Stimulated activated CD8-positive, alpha-beta memory T cell treated with anti-CD3 and anti-CD28 coated beads, Interleukin-7, amount 100 ng/mL, for 4 hours (primary cell): ENCODE data around the gene TULP4.
"Not testable (repeated sequence)": the region's sequence is repeated elsewhere in the genome, so short reads cannot be mapped to it uniquely, and the experiment has no call there.

Experiments
- DNase-seq, 2 donors: peaks; one replicate each; pipeline ENCODE4 v3.0.0-alpha.2; 2020; ENCODE audit warnings: low read depth in 2 of 2

Gene TULP4

DNA sequence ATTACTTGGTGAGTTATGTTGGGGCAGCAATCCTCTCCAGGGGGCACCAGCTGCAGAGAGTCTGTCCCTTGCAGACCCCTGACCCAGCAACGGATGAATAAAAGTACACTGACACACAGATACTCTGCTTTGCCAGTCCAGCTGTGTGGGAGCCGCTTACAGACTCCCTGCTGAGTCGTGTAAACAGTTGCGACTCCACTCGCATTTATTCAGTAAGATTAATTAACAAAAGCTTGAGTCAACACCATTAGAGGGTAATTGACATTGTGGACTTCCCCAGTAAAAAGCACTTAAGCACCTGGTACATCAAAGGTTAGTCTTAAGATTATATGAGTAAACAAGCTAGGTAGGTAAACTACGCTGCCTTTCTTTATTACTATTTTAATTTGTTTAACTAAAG, 155.7 kb downstream of the TULP4 start:
- DNase-seq, result no peak

GRCh38 chr6:158468666-158469065, 156.4 kb downstream of the TULP4 start:
- no peak for DNase-seq

GRCh38 chr6:158470023-158470422, 157.8 kb downstream of the TULP4 start:
- DNase-seq, result not testable (repeated sequence)

DNA sequence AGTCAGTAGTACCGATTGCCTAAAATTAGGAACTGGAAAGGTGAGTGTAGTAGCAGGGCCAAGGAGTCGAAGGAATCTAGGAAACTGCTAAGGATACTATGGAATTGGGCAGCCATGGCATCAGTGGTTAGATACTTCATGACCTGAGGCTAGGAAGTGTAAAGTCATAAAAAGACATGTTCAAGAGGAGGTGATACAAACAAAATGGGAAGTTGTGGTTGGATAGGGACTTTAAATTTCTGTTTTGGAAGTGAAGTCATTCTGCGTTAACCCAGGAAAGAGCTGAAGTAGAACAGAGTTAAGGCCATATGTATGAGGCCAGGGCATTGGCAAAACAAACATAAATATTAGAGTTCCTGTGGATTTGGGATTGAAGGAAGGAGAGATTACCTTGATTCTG, 159.1 kb downstream of the TULP4 start:
- DNase-seq, result no peak

DNA sequence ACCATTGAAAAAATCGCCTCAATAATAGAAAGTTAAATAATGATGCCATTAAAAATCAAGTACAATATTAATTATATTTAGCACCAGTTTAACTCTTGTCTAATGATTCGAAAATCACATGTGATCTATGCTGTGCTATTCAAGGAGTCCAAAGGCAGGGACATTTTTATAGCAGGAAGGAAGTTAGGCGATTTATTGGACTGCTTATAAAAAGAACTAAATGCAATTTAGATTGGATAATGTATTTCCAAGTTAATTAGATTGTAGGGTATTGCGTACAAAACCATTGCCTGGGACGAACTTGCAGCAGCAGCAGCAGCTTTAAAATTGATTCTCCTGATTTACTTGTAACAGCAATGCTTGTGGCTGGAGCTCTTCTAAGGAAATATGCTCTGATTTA, 160.2 kb downstream of the TULP4 start:
- DNase-seq, result no peak

- DNase-seq, result no peak
Observed at GRCh38 chr6:158474961-158475343, 162.7 kb downstream of the TULP4 start.

- DNase-seq, result no peak
Observed at GRCh38 chr6:158475344-158476302, 163.4 kb downstream of the TULP4 start.

DNA sequence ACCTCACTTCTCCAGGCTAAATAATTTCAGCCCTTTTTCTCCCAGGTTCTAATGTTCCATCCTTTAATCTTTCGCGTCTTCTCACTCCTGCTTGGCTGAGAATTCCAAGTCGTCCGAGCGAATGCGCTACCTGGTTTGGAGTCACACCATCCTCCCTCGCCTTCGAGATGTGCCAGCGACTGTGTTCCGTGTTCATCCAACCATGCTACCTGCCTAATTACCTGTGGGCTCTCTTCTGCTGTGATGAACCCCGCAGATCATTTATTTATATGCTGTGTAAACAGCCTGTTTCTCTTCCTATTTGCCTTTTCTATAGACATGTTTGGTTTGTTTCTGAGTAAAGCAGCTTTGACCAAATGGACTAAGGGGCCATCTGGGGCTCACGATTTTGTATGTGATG, 164.1 kb downstream of the TULP4 start:
- no peak for DNase-seq

DNA sequence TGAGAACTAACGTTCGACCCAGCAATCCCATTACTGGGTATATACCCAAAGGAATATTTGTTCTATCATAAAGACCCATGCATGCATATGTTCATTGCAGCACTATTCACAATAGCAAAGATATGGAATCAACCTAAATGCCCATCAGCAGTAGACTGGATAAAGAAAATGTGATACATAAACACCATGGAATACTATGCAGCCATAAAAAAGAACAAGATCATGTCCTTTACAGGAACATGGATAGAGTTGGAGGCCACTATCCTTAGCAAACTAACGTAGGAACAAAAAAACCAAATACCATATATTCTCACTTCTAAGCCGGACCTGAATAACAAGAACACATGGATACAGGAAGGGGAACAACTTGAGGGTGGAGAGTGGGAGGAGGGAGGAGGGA, 165.5 kb downstream of the TULP4 start:
- not testable (repeated sequence) for DNase-seq

- no peak for DNase-seq
Observed at GRCh38 chr6:158480989-158481388, 168.7 kb downstream of the TULP4 start.

GRCh38 chr6:158481690-158482473, 169.6 kb downstream of the TULP4 start:
- DNase-seq, result no peak

- DNase-seq, result no peak
Observed at GRCh38 chr6:158485431-158485830, 173.2 kb downstream of the TULP4 start.

GRCh38 chr6:158487495-158487894, 175.2 kb downstream of the TULP4 start:
- DNase-seq, result no peak

DNA sequence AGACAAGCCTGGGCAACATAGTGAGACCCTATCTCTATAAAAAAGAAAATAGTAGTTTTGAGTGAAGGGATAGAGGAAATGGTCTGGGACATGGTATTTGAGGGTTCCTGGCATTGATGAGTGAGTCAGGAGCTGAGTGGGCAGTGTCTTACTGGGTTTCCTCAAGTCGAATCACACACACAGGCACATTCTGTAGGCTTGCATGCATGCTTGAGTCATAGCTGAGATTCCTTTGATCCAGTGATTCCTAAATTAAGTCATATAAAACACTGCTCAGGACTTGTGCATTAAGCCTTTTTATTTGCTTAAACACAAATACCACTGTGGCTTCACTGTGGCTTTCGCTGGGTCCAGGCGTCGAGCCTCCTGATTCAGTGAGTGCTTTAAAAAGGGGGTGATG, 175.8 kb downstream of the TULP4 start:
- DNase-seq, result no peak

GRCh38 chr6:158489441-158489840, 177.2 kb downstream of the TULP4 start:
- DNase-seq, result no peak

GRCh38 chr6:158492881-158493280, 180.6 kb downstream of the TULP4 start:
- no peak for DNase-seq

DNA sequence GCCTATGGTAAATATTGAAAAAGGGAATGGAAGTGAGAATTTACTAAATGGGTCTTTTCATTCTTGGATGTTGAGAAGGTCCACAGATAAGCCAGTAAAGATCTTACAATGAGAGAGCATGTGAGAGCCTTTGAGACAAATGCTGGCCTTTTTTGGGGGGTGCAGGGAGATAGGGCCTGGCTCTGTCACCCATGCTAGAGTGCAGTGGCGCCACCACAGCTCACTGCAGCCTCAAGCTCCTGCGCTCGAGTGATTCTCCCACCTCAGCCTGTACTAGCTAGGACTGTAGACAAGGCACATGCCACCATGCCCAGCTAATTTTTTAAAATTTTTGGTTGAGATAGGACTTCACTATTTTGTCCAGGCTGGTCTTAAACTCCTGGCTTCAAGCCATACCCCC, 184.4 kb downstream of the TULP4 start:
- DNase-seq, result no peak

DNA sequence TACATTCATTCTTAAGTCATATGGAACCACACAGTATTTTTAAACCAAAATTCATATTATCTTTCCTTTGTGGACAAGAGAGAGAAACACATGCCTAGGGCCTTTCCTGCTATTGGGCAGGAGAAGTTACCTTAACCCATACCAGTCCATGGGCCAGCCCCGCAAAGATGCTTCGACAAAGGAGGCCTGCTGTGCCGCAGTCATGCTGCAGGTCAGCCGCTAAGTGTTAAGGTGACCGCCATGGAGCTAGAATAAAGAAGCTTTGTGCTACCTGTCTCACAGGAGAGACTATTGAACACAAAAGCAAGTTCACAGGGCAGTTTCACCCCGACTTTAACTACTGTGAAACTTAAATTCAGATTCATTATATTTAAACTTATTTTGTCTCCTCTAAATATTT, 185.4 kb downstream of the TULP4 start:
- DNase-seq, result no peak

GRCh38 chr6:158498362-158498761, 186.1 kb downstream of the TULP4 start:
- DNase-seq, result no peak

DNA sequence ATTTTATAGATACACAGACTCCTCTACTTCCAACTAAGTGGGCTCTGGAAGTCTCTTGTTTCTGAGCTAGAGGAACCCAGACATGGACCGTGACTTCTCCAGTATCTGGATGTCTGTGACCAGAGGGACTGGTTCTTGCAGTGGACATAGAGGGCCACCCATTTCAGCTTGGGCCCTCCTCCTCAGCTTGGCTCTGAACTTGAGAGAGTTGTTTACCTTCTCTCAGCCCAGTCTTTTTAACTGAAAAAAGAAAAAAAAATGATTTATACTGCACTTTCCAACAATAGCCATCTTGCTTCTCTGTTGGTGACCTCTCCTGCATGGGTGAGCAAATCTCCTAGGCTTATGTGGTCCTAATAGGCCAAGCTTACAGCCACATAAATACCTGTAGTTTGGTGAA, 187.3 kb downstream of the TULP4 start:
- no peak for DNase-seq

DNA sequence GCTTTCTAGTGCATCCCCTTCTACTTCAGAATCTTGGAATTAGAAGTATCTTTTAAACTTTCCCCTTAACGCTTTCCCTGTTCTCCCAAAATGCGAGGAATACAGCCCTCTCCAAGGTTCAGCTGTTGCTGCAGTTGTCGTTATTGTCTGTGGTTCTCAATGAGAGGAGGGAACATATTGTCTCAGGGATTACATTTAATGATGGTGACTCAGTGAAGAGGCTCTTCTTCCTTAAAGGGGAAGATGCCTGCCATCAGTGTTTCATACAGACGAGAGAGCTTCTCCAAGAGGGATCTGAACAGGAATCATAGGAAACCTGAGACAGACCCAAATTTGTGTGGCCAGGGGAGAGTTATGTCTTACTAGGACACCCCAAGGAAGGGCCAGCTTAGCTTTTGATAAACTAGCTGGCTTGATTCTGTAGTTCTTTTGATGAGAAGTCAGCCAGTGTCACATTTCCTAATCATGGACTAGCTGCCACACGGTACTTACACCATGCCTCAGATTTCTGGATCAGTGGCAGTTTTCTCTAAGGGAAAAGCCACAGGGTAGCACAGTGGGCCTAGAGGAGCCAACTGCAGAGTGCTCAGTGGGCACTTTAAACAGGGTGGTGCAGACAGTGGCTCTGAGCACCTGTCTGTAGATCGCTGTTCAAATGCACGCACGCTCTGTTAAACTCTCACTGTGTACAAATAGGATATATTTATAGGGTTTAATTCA, 187.9 kb downstream of the TULP4 start:
- no peak for DNase-seq
